Mesothelial cell of epicardium (in vitro differentiated cells): ENCODE data around the gene DSCAM. TPM values are rescaled to one million over a fixed set of nuclear protein-coding genes. Genes with fewer than 3 reads are reported as not detected.
A peak's percentile ranks its signal among the peaks of the same experiment; 100 is the strongest.

Experiments
- DNase-seq, 2 experiments: peaks; one replicate each; pipeline ENCODE4 v3.0.0; 2021; ENCODE audit warnings: low spot score in 2 of 2; ENCODE audit not compliant: unreplicated experiment in 2 of 2
- H3K27ac Mint-ChIP-seq: 2 replicates; pipeline ENCODE4 v1.8.0; 2021; ENCODE audit warnings: mixed read lengths
- H3K27me3 Mint-ChIP-seq: 2 replicates; pipeline ENCODE4 v1.8.0; 2021; ENCODE audit warnings: low read depth, mixed read lengths
- H3K36me3 Mint-ChIP-seq: 2 replicates; pipeline ENCODE4 v1.8.0; 2021; ENCODE audit warnings: mixed read lengths
- H3K4me1 Mint-ChIP-seq: 2 replicates; pipeline ENCODE4 v1.8.0; 2021; ENCODE audit warnings: mixed read lengths
- H3K4me3 Mint-ChIP-seq: 2 replicates; pipeline ENCODE4 v1.8.0; 2021; ENCODE audit warnings: mild to moderate bottlenecking, moderate library complexity, mixed read lengths
- H3K9me3 Mint-ChIP-seq: 2 replicates; pipeline ENCODE4 v1.8.0; 2021; ENCODE audit warnings: mixed read lengths
- total RNA-seq: library from RNA; stranded (reverse); gene quantifications from 3 replicates; pipeline ENCODE4 v1.2.1, GENCODE V29; 2021
- TF ChIP-seq, protein P1 (sequence below): fragments of 200-600 bp; sonication (generic); IDR thresholded peaks from one replicate; pipeline ENCODE4 v1.5.0; 2021; ENCODE audit warnings: antibody characterized with exemption; ENCODE audit not compliant: unreplicated experiment

The DSCAM gene
- total RNA-seq, 1 donor from 2014 or later: not detected

DNA sequence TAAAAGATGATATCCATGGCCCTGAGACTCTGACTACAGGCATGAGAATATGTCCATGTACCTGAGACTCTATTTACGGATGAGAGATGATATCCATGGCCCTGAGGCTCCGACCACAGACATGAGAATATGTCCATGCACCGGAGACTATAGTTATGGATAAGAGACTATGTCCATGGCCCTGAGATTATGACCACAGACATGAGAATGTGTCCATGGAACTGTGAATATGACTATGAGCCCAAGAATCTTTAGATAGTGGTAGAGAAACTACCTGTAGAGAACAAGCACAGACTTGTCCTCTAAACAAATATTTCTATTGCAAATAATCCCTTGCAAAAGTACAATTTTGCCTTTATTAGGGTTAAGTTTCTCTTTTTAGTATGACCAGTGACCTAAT is 716.5 kb downstream of the DSCAM start:
- Mint-ChIP-seq H3K9me3 (peaks cover 4% of the 10 kb centered on the region), H3K4me1 (no peaks in the 10 kb centered on the region), H3K27ac (no peak overlapping the region), H3K36me3 (no peaks in the 10 kb centered on the region), H3K4me3 (no peak overlapping the region), H3K27me3 (peaks cover 8% of the 10 kb centered on the region)
- no peak for DNase-seq
- TF ChIP-seq, protein P1, sequence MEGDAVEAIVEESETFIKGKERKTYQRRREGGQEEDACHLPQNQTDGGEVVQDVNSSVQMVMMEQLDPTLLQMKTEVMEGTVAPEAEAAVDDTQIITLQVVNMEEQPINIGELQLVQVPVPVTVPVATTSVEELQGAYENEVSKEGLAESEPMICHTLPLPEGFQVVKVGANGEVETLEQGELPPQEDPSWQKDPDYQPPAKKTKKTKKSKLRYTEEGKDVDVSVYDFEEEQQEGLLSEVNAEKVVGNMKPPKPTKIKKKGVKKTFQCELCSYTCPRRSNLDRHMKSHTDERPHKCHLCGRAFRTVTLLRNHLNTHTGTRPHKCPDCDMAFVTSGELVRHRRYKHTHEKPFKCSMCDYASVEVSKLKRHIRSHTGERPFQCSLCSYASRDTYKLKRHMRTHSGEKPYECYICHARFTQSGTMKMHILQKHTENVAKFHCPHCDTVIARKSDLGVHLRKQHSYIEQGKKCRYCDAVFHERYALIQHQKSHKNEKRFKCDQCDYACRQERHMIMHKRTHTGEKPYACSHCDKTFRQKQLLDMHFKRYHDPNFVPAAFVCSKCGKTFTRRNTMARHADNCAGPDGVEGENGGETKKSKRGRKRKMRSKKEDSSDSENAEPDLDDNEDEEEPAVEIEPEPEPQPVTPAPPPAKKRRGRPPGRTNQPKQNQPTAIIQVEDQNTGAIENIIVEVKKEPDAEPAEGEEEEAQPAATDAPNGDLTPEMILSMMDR: no peak

DNA sequence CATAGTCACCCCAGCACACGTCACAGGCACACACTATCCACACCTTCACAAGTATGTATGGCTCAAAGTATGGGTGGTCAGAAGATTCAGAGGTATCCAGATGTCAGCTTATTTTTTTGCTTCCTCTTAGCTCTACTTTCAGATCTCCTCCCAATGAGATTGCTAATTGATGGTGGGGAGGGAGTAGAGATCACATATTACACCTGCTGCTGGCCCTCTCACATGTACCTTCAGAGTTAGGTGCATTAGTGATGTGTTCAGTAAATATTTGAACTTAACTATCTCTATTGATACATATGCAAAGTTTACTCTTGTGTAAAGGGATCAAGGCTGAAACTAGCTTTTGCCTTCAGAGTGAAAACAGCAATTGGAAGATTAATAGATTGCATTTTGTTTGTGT is 717.1 kb downstream of the DSCAM start:
- TF ChIP-seq, protein P1: no peak

DNA sequence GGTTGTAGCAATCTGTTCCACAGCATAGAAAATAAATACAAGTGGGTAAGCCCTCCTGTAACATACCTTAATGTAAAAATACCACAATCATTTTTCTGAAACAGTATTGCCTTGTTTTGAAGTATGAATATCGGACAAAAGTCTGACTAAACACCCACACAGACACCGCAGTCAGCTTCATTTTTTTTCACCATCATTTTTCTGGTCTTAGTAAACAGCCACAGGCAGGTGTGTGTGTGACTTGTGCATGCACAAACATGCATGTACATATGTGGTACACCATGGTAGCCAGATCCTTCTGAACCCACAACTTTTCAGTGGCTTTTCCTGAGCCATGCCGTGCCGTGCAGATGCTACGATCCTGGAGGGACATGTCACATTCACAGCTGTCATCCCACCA is 718.1 kb downstream of the DSCAM start:
- Mint-ChIP-seq H3K27me3 (peaks cover 9% of the 10 kb centered on the region), H3K9me3 (peaks cover 8% of the 10 kb centered on the region), H3K27ac (no peak overlapping the region), H3K4me3 (no peak overlapping the region), H3K4me1 (no peaks in the 10 kb centered on the region), H3K36me3 (no peaks in the 10 kb centered on the region)
- TF ChIP-seq, protein P1: no peak
- DNase-seq: no peak

More for the DNA sequence above, 717.1 kb downstream of the DSCAM start:
- peaks cover 4% of the 10 kb centered on the region for H3K9me3 Mint-ChIP-seq
- DNase-seq: no peak
- H3K27ac Mint-ChIP-seq: no peak overlapping the region
- peaks cover 8% of the 10 kb centered on the region for H3K27me3 Mint-ChIP-seq
- H3K4me3 Mint-ChIP-seq: no peak overlapping the region
- no peaks in the 10 kb centered on the region for H3K4me1 Mint-ChIP-seq
- no peaks in the 10 kb centered on the region for H3K36me3 Mint-ChIP-seq

DNA sequence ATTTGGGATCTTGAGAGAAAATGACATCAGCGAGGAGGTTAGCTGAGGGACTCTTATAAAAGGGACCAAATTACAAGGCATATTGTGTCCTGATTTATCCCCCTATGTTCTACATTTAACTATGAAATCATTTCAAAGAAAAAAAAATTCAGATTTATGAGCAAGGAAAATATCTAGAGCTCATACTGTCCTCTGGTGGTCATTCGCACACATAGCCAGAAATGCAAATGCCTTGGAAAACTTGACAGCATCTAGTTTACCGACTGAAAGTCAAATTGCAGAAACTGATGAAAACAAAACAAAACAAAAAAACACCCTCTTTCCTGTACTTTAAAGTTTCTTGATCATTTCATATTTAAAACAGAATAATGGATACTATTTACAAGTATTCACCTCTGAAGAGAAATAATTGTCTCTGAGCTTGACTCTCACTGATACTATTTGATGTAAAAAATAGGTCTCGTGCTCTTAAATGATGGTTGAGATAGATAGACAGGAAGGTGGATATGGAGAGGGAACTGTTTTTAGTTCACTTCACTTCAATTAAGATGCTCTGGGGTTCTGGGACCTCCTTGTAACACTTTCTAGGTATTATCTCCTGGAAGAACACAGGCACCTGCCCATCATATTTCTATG is 725.9 kb downstream of the DSCAM start:
- peaks cover 5% of the 10 kb centered on the region for H3K27me3 Mint-ChIP-seq
- TF ChIP-seq, protein P1: peak; percentile 91
- DNase-seq: no peak

DNA sequence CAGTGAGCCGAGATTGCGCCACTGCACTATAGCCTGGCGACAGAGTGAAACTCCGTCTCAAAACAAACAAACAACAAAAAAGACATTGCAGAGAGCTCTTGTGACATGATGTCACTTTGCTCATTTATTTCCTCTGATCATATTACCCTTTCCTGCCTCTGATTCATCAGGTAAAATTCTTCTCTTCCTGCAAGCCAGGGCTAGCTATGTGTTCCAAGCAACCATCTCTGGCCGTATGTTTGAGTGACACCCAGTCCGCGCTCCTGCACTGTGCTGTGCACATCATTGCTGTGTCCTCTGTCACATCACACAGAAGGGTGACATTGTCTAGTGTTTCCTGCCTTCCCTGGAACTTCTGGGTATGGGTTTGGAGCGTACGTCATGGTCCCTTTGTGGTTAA is 728.4 kb downstream of the DSCAM start:
- TF ChIP-seq, protein P1: no peak
- no peaks in the 10 kb centered on the region for H3K36me3 Mint-ChIP-seq
- H3K27ac Mint-ChIP-seq: no peak overlapping the region
- peaks cover 5% of the 10 kb centered on the region for H3K4me1 Mint-ChIP-seq
- no peaks in the 10 kb centered on the region for H3K27me3 Mint-ChIP-seq
- H3K9me3 Mint-ChIP-seq: peaks cover 6% of the 10 kb centered on the region
- H3K4me3 Mint-ChIP-seq: no peak overlapping the region
- DNase-seq: no peak

More for the DNA sequence above, 725.9 kb downstream of the DSCAM start:
- Mint-ChIP-seq H3K27ac (no peak overlapping the region), H3K36me3 (no peaks in the 10 kb centered on the region), H3K4me1 (peaks cover 5% of the 10 kb centered on the region), H3K9me3 (peaks cover 4% of the 10 kb centered on the region), H3K4me3 (no peak overlapping the region)
